OCI-LY3 (cell line): ENCODE measurements around the gene RARS2.

Experiments used
- CTCF ChIP-seq: fragments of 200-600, 300-600 bp; sonication (generic); IDR thresholded peaks from 2 replicates; pipeline ENCODE4 v1.5.1; 2014; ENCODE audit warnings: antibody characterized with exemption, low read length, low read depth
- EZH2phosphoT487 ChIP-seq: fragments of 200-600 bp; shearing (Covaris generic); IDR thresholded peaks from 2 replicates; pipeline ENCODE4 v1.6.1; 2018; ENCODE audit warnings: antibody characterized with exemption, mixed run types, low read depth

- TF ChIP-seq CTCF (no peak), EZH2phosphoT487 (no peak)
These were observed 28.7 kb upstream of the RARS2 start for GRCh38 chr6:87618531-87618930.
